Smooth muscle cell (in vitro differentiated cells): ENCODE measurements around the gene PRRT2. TPM values are rescaled to one million over a fixed set of nuclear protein-coding genes. Genes with fewer than 3 reads are reported as not detected.
A peak's percentile ranks its signal among the peaks of the same experiment; 100 is the strongest.
"Not testable (repeated sequence)": the region's sequence is repeated elsewhere in the genome, so short reads cannot be mapped to it uniquely, and the experiment has no call there.

Experiments
- DNase-seq: peaks from one replicate; lab custom pipeline; 2025; ENCODE audit not compliant: unreplicated experiment; lab: John Stamatoyannopoulos, UW
- H2AFZ ChIP-seq: fragments of 200-600 bp; sonication (generic); 2 replicates; pipeline ENCODE4 v1.6.0; 2016; ENCODE audit warnings: antibody characterized with exemption, low read depth, mild to moderate bottlenecking
- H3F3A ChIP-seq: fragments of 200-600 bp; sonication (generic); 2 replicates; pipeline ENCODE4 v1.6.0; 2017; ENCODE audit warnings: antibody characterized with exemption, low read depth
- H3K27ac ChIP-seq: fragments of 200-600 bp; sonication (generic); 2 replicates; pipeline ENCODE4 v1.5.1; 2016; ENCODE audit warnings: low read depth, mild to moderate bottlenecking
- H3K27me3 ChIP-seq: fragments of 200-600 bp; sonication (generic); 2 replicates; pipeline ENCODE4 v1.6.1; 2016; ENCODE audit warnings: low read depth, mild to moderate bottlenecking
- H3K36me3 ChIP-seq: fragments of 200-600 bp; sonication (generic); 2 replicates; pipeline ENCODE4 v1.5.1; 2016; ENCODE audit warnings: low read depth
- H3K4me1 ChIP-seq: fragments of 200-600 bp; sonication (generic); 2 replicates; pipeline ENCODE4 v1.5.1; 2016; ENCODE audit warnings: low read depth
- H3K4me2 ChIP-seq: fragments of 200-600 bp; sonication (generic); 2 replicates; pipeline ENCODE4 v1.6.0; 2016; ENCODE audit warnings: mild to moderate bottlenecking
- H3K4me3 ChIP-seq: fragments of 200-600 bp; sonication (generic); 2 replicates; pipeline ENCODE4 v1.5.1; 2016; ENCODE audit warnings: mild to moderate bottlenecking
- H3K79me2 ChIP-seq: fragments of 200-600 bp; sonication (generic); 2 replicates; pipeline ENCODE4 v1.6.0; 2016; ENCODE audit warnings: low read depth, mild to moderate bottlenecking
- H3K9ac ChIP-seq: fragments of 200-600 bp; sonication (generic); 2 replicates; pipeline ENCODE4 v1.6.0; 2016; ENCODE audit warnings: low read depth
- H3K9me3 ChIP-seq: fragments of 200-600 bp; sonication (generic); replicated peaks from 2 replicates; pipeline ENCODE4 v1.5.1; 2016; ENCODE audit warnings: low read depth
- H4K20me1 ChIP-seq: fragments of 200-600 bp; sonication (generic); 2 replicates; pipeline ENCODE4 v1.6.0; 2016; ENCODE audit warnings: low read depth
- CTCF ChIP-seq: fragments of 200-600 bp; sonication (generic); IDR thresholded peaks from 2 replicates; pipeline ENCODE4 v1.5.1; 2017; ENCODE audit warnings: borderline replicate concordance, mild to moderate bottlenecking, antibody characterized with exemption; ENCODE audit not compliant: insufficient read depth, poor library complexity, severe bottlenecking
- WGBS: methylation state at CpG from one replicate; pipeline ENCODE4 v1.1.7; 2016; ENCODE audit warnings: low lambda C conversion rate; 5-methylcytosine and 5-hydroxymethylcytosine counted together
- polyA plus RNA-seq: library from polyadenylated mRNA; unstranded; fragments of >200 nt; fragmentation: Nextera tagmentation; extraction: Ambion mirVana; gene quantifications from 2 replicates; pipeline ENCODE4 v1.2.1, GENCODE V29; 2016
- total RNA-seq: library from RNA; depleted of rRNA; stranded (reverse); fragments of >200 nt; gene quantifications from 2 replicates; pipeline ENCODE4 v1.2.3, GENCODE V29; 2014

The PRRT2 gene
- total and polyA plus RNA-seq, 2 experiments from 2014 or later: 12.2 TPM

- peak overlapping the region; percentile 75 for H3K4me3 ChIP-seq
- DNase-seq: no peak
- no peak for TF ChIP-seq CTCF
- no peaks in the 10 kb centered on the region for H3K9me3 ChIP-seq
- no peak overlapping the region for H2AFZ ChIP-seq
- 84% methylated on average over 9 of the region's 9 CpGs for WGBS
- no peak overlapping the region for H3K27ac ChIP-seq
- H3K27me3 ChIP-seq: no peaks in the 10 kb centered on the region
- no peak overlapping the region for H3K9ac ChIP-seq
- no peaks in the 10 kb centered on the region for H3F3A ChIP-seq
- peak overlapping the region; percentile 96 for H3K4me2 ChIP-seq
- peaks cover 15% of the 10 kb centered on the region for H3K4me1 ChIP-seq
- H4K20me1 ChIP-seq: no peaks in the 10 kb centered on the region
- no peaks in the 10 kb centered on the region for H3K36me3 ChIP-seq
- H3K79me2 ChIP-seq: peaks cover 51% of the 10 kb centered on the region
Observed at GRCh38 chr16:29791845-29792807, 19.9 kb upstream of the PRRT2 start.

- not testable (repeated sequence) for H3K27ac ChIP-seq, H4K20me1 ChIP-seq, H2AFZ ChIP-seq, H3K9me3 ChIP-seq, H3K4me2 ChIP-seq, H3K36me3 ChIP-seq, H3K9ac ChIP-seq, H3K27me3 ChIP-seq, H3F3A ChIP-seq, H3K4me3 ChIP-seq, DNase-seq
- Histone ChIP-seq H3K79me2 (peaks cover 51% of the 10 kb centered on the region), H3K4me1 (peaks cover 15% of the 10 kb centered on the region)
- 98% methylated on average over 18 of the region's 18 CpGs for WGBS
Observed at GRCh38 chr16:29793153-29793552, 18.8 kb upstream of the PRRT2 start.

DNA sequence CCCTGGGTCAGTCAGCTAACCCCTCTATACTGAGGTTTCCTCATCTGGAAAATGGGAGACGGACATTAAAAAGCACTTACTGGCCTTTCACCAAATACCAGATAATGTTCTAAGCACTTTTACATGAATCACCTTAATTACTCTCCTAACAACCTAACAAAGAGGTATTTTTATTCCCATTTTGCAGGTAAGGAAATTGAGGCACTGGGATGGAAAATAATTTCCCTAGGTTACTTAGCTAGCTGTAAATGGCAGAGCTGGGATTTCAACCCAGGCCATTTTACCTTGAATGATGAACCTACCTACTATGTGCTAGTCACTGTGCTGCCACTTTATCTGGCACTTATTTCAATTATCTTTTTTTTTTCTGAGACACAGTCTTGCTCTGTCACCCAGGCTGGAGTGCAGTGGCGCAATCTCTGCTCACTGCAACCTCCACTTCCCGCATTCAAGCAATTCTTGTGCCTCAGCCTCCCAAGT is 17.7 kb upstream of the PRRT2 start:
- Histone ChIP-seq H2AFZ (no peak overlapping the region), H3K27ac (no peak overlapping the region), H3F3A (no peaks in the 10 kb centered on the region), H3K4me2 (no peak overlapping the region), H3K27me3 (no peaks in the 10 kb centered on the region), H3K9me3 (no peaks in the 10 kb centered on the region), H3K79me2 (peaks cover 51% of the 10 kb centered on the region), H3K4me3 (no peak overlapping the region), H3K4me1 (peaks cover 15% of the 10 kb centered on the region), H3K36me3 (no peaks in the 10 kb centered on the region), H3K9ac (no peak overlapping the region), H4K20me1 (no peaks in the 10 kb centered on the region)
- 100% methylated on average over 3 of the region's 3 CpGs for WGBS
- no peak for DNase-seq
- TF ChIP-seq CTCF: no peak

GRCh38 chr16:29802416-29802935 is 9.5 kb upstream of the PRRT2 start:
- H3K9ac ChIP-seq: no peak overlapping the region
- H3F3A ChIP-seq: peaks cover 12% of the 10 kb centered on the region
- H3K79me2 ChIP-seq: no peaks in the 10 kb centered on the region
- no peak overlapping the region for H2AFZ ChIP-seq
- no peaks in the 10 kb centered on the region for H4K20me1 ChIP-seq
- over 99% methylated on average over 8 of the region's 8 CpGs for WGBS
- H3K36me3 ChIP-seq: no peaks in the 10 kb centered on the region
- no peak overlapping the region for H3K4me3 ChIP-seq
- no peaks in the 10 kb centered on the region for H3K27me3 ChIP-seq
- no peak for DNase-seq
- H3K4me1 ChIP-seq: peaks cover 8% of the 10 kb centered on the region
- no peak overlapping the region for H3K4me2 ChIP-seq
- no peak overlapping the region for H3K27ac ChIP-seq
- no peaks in the 10 kb centered on the region for H3K9me3 ChIP-seq
- no peak for TF ChIP-seq CTCF
